ENCODE measurements around the gene LENG8.

Gene LENG8

DNA sequence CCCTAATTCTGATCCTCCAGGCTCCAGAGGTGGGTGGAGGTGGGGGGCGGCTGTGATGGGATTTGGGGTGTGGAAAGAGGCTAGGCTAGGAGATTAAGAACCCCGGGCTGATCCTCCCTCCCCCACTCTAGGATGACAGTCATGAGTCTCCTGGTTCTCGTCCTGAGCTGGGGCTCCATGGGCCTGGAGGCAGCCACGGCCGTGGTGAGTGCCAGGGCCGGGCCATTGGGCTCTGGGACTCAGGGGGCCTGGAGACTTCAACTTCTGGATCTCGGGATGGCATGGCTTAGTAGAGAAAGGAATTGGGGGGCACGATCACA is 19.9 kb upstream of the LENG8 start:
- no peaks in the 10 kb centered on the region for H3K9me3 Mint-ChIP-seq
- H3K27ac Mint-ChIP-seq: no peak overlapping the region
- H3K4me1 Mint-ChIP-seq (ENCODE audit: low read depth): peaks cover 2% of the 10 kb centered on the region
- H3K27me3 Mint-ChIP-seq (ENCODE audit: low read depth): peaks cover 6% of the 10 kb centered on the region
- H3K4me3 Mint-ChIP-seq: no peak overlapping the region
- no peaks in the 10 kb centered on the region for H3K36me3 Mint-ChIP-seq (ENCODE audit: low read depth)

DNA sequence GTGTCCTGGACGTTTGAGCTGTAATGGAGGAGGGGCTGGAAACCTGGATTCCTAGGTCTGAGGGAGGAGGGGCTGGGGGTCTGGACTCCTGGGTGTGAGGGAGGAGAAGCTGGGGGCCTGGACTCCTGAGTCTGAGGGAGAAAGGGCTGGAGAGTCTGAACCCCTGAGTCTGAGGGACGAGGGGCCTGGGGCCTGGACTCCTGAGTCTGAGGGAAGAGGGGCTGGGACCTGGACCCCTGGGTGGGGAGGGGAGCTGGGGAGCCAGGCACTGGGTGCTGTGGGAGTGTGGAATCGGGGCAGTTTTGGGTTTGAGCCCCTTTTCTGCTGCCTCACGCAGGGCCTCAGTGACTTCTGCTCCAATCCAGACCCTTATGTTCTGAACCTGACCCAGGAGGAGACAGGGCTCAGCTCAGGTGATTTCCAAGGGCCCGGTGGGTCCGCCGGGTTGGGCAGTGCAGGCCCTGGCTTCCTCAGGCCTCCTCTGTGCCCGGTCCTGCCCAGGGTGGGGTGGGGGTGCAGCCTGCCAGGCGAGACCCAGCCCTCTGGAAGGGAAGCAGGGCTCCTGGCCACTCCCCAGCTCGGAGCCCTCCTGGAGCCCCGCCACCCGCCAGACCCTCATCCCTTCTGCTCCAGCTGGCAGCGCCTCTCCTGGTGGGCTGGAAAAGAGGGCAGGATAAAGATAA is 19.3 kb upstream of the LENG8 start:
- Mint-ChIP-seq H3K27me3 (ENCODE audit: low read depth) (peaks cover 6% of the 10 kb centered on the region), H3K4me1 (ENCODE audit: low read depth) (peaks cover 4% of the 10 kb centered on the region), H3K4me3 (no peak overlapping the region), H3K27ac (no peak overlapping the region), H3K9me3 (no peaks in the 10 kb centered on the region), H3K36me3 (ENCODE audit: low read depth) (no peaks in the 10 kb centered on the region)

DNA sequence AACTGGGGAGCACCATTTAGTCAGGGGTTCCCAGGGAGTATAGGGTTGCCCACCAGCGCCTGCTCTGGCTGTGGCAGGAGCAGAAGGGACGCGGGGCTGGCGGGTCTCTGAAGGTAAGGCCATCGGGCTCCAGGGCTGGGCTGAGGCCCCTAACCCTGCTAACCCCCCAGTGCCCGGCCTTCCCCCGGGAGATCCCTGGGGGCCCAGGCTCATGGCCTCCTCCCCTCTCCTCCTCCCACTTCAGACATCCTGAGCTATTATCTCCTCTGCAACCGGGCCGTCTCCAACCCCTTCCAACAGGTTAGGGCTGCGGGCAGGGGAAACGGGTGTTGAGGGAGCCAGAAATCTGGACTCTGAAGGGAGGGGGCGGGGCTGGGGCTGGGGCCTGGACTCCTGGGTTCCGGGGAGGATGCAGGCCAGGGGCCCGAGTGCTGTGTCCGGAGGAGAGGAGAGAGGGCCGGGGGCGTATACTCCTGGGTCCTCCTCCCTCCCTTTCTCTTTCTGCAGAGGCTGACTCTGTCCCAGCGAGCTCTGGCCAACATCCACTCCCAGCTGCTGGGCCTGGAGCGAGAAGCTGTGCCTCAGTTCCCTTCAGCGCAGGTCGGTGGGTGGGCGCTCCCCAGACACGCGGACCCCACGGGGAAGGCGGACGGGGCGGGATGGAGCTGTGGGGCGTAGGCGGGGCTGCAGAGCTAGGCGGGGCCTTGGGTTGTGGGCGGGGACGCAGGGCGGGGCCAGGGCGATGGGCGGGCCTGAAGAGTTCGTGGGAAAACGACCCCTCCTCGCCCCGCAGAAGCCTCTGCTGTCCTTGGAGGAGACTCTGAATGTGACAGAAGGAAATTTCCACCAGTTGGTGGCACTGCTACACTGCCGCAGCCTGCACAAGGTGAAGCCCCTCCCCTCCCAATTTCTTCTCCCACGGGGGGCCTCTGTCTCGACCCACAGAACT is 18.4 kb upstream of the LENG8 start:
- Mint-ChIP-seq H3K27ac (no peak overlapping the region), H3K9me3 (no peaks in the 10 kb centered on the region), H3K36me3 (ENCODE audit: low read depth) (no peaks in the 10 kb centered on the region), H3K4me3 (peak overlapping the region; percentile 42), H3K27me3 (ENCODE audit: low read depth) (peaks cover 6% of the 10 kb centered on the region), H3K4me1 (ENCODE audit: low read depth) (peaks cover 8% of the 10 kb centered on the region)

DNA sequence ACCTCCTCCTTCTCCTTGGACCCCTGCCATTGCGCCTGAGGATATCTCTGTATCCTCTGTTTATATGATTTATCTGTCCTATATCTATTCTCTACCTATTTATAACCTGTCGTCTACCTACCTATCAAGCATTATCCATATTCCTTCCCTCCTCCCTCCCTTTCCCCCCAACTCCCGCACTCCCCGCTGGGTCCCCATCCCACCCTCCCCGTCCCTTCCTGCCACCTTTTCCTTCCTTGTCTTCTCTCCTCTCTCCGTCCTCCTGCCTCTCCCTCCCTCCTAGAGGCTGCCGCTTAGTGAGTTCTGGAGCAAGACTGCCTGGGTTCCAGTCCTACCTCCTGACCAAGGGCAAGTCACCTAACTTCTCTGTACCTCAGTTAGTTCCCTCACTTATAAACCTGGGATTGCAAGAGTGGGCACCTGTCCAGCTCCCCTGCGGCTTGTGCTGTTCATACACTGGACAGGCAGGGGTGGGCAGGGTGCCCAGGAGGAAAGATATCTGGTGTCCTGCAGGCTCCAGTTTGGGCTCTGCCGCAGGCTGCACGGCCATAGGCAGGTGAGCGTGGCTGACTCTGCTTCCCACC is 17.7 kb upstream of the LENG8 start:
- H3K4me1 Mint-ChIP-seq (ENCODE audit: low read depth): peaks cover 8% of the 10 kb centered on the region
- peak overlapping the region; percentile 42 for H3K4me3 Mint-ChIP-seq
- no peaks in the 10 kb centered on the region for H3K36me3 Mint-ChIP-seq (ENCODE audit: low read depth)
- H3K27ac Mint-ChIP-seq: no peak overlapping the region
- H3K9me3 Mint-ChIP-seq: no peaks in the 10 kb centered on the region
- H3K27me3 Mint-ChIP-seq (ENCODE audit: low read depth): peaks cover 6% of the 10 kb centered on the region

DNA sequence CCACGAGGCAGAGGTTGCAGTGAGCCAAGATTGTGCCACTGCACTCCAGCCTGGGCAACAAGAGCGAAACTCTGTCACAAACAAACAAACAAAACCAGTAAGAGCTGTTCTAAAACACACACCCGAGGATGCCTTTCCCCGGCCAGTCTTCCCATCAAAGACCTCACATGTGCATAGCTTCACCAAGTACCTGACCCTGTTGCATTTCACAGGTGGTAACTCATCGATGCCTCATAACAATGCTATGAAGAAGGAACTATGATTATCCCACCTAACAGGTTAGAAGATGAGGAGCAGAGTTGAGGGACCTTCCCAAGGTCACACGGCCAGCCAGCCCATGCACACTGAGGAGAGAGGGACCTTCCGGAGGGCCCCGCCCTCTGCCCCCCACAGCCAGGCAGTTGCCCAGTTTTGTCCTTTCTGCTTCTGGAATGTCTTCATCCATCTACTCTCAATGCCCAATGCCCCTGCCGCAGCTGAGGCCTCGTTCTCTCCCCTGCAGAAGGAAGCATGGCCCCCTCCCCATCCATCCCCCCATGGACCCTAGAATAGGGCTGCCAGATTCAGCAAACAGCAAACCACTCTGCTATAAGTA is 16.8 kb upstream of the LENG8 start:
- H3K27ac Mint-ChIP-seq: no peak overlapping the region
- H3K9me3 Mint-ChIP-seq: no peaks in the 10 kb centered on the region
- no peaks in the 10 kb centered on the region for H3K36me3 Mint-ChIP-seq (ENCODE audit: low read depth)
- H3K4me3 Mint-ChIP-seq: no peak overlapping the region
- peaks cover 6% of the 10 kb centered on the region for H3K27me3 Mint-ChIP-seq (ENCODE audit: low read depth)
- H3K4me1 Mint-ChIP-seq (ENCODE audit: low read depth): peaks cover 8% of the 10 kb centered on the region

DNA sequence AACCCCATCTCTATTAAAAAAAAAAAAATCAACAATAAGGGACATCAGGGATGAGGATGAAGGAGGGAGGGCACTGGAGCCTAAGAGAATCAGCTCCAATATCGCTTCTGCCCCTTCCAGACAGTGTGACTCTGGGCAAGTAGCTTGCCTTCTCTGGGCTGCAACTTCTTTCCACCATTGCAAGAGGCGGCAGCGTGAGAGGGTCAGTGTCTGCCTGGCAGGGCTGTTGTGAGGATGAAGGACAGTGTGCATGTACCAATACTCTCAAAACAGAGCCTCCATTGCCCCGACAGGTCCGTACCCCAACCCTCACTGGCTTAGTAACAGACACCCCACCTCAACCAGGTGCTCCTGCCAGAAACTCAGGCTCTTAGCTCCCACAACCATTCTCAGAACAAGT is 15.3 kb upstream of the LENG8 start:
- Mint-ChIP-seq H3K27ac (no peak overlapping the region), H3K9me3 (no peaks in the 10 kb centered on the region), H3K27me3 (ENCODE audit: low read depth) (peaks cover 6% of the 10 kb centered on the region), H3K4me1 (ENCODE audit: low read depth) (peaks cover 8% of the 10 kb centered on the region), H3K4me3 (no peak overlapping the region), H3K36me3 (ENCODE audit: low read depth) (no peaks in the 10 kb centered on the region)

DNA sequence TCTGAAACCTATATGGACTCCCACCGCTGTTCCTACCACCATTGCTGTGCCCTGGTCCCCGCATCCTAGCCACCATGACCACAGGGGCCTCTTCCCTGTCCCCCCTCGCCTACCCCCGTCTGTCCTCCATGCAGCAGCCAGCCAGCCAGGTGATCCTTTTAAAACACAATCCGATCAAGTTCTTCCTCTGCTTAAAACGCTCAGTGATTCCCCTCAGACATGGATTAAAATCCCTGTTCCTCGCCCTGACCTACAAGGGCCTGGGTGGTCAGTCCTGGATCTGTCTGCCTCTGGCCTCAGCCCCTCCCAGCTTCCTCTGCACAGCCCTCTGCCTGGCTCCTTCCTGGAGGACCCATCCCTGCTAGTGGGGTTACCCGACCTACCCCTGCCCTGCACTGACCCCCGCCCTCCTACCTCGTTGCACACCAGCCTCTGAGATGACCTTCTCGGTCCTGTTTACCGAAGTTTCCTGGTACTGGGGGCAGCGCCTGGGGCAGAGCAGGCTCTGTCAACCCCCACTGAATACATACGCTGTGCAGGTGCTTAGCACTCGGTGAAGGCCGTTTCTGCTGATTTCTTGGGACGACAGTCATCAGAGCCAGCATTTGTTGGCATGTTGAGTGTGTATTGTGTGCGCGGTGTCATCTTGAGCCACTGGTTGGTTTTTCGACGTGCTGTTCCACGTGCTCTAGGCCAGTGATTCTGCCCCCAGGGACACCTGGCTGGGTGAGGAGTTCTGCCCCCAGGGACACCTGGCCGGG is 14.7 kb upstream of the LENG8 start:
- no peak overlapping the region for H3K27ac Mint-ChIP-seq
- peaks cover 8% of the 10 kb centered on the region for H3K4me1 Mint-ChIP-seq (ENCODE audit: low read depth)
- peaks cover 6% of the 10 kb centered on the region for H3K27me3 Mint-ChIP-seq (ENCODE audit: low read depth)

DNA sequence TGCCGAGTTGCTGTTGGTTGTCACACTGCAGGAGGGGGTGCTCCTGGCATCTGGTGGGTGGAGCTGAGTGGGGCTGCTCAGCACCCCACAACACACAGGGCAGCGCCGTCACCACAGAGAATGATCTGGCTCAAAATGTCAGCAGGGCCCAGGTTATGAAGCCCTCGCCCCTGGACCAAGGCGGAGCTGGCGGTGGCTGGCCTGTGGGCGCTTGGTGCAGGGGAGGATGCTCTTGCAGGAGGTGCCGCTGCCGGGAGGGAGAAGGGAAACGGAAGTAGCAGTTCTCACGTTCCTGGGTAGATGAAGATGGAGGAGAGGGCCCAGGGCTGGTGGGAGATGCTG is 14.2 kb upstream of the LENG8 start:
- H3K4me1 Mint-ChIP-seq (ENCODE audit: low read depth): peaks cover 8% of the 10 kb centered on the region
- no peaks in the 10 kb centered on the region for H3K9me3 Mint-ChIP-seq
- peak overlapping the region; percentile 40 for H3K4me3 Mint-ChIP-seq
- peak overlapping the region; percentile 57 for H3K27ac Mint-ChIP-seq
- peaks cover 6% of the 10 kb centered on the region for H3K27me3 Mint-ChIP-seq (ENCODE audit: low read depth)
- peaks cover 3% of the 10 kb centered on the region for H3K36me3 Mint-ChIP-seq (ENCODE audit: low read depth)

More for the DNA sequence above, 14.7 kb upstream of the LENG8 start:
- peaks cover 1% of the 10 kb centered on the region for H3K36me3 Mint-ChIP-seq (ENCODE audit: low read depth)
- no peak overlapping the region for H3K4me3 Mint-ChIP-seq
- no peaks in the 10 kb centered on the region for H3K9me3 Mint-ChIP-seq

DNA sequence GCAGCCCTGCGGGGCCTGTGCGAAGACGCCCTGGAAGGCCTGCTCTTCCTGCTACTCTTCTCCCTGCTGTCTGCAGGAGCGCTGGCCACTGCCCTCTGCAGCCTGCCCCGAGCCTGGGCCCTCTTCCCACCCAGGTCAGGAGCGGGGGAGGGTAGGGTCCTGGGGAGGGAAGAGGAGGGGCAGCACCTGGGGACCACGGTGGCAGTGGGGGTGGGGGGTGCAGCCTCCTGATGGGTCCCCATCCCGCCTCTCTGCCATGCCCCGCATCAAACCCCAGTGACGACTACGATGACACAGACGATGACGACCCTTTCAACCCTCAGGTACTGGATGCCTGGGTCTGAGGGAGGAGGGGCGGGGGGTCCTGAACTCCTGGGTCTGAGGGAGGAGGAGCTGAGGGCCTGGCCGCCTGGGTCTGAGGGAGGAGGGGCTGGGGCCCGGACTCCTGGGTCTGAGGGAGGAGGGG is 13.4 kb upstream of the LENG8 start:
- Mint-ChIP-seq H3K4me3 (no peak overlapping the region), H3K36me3 (ENCODE audit: low read depth) (peaks cover 3% of the 10 kb centered on the region), H3K4me1 (ENCODE audit: low read depth) (peaks cover 8% of the 10 kb centered on the region), H3K27ac (no peak overlapping the region), H3K27me3 (ENCODE audit: low read depth) (peaks cover 6% of the 10 kb centered on the region), H3K9me3 (no peaks in the 10 kb centered on the region)

DNA sequence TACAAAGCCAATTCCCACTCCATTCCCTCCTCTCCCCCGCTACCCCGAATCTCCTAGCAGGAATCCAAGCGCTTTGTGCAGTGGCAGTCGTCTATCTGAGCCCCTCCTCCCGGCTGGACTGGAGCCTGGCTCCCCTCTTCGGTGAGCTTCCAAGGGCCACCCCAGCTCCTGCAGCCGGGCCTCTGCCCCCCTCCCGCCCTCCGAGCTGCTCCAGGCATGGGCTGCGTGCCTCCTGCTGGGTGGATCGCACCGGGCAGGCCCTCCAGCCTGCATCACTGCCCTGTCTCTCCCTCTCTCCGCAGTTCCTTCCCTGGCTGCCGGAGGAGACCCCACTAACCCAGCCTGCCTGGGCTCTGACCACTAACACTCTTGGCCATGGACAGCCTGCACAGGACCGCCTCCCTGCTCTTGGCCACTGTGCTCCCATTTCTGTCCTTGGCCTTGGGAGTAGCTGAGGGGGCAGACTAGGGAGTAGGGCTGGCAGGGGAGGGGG is 12.9 kb upstream of the LENG8 start:
- no peak overlapping the region for H3K27ac Mint-ChIP-seq
- peaks cover 7% of the 10 kb centered on the region for H3K4me1 Mint-ChIP-seq (ENCODE audit: low read depth)
- no peak overlapping the region for H3K4me3 Mint-ChIP-seq
- no peaks in the 10 kb centered on the region for H3K9me3 Mint-ChIP-seq
- peaks cover 5% of the 10 kb centered on the region for H3K27me3 Mint-ChIP-seq (ENCODE audit: low read depth)
- H3K36me3 Mint-ChIP-seq (ENCODE audit: low read depth): peaks cover 5% of the 10 kb centered on the region

DNA sequence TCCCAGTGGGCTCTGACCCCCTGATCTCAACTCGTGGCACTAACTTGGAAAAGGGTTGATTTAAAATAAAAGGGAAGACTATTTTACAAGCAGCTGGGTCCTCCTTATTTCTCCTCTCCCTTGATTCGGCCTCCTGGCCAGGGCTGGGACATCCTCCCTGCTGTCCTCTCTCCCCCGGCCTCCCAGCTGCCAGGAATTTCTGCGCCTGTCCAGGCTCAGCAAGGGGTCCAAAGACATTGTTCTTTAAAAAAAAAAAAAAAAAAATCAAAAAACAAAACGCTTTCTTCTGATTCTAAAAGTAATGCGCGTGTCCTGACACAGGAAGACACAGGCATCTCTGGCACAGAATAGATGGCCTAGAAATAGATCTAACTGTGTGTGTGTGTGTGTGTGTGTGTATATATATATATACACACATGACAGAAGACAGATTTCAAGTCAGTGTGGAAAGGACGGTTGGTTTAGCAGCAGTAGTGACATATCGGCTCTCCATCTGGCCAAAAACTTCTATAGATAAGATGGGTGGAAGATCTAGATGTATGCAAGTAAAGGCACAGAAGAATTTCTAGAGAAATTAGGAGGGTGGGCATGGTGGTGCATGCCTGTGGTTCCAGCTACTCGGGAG is 12.3 kb upstream of the LENG8 start:
- Mint-ChIP-seq H3K27ac (no peak overlapping the region), H3K4me1 (ENCODE audit: low read depth) (peaks cover 6% of the 10 kb centered on the region), H3K4me3 (no peak overlapping the region), H3K27me3 (ENCODE audit: low read depth) (no peaks in the 10 kb centered on the region), H3K9me3 (no peaks in the 10 kb centered on the region), H3K36me3 (ENCODE audit: low read depth) (peaks cover 6% of the 10 kb centered on the region)

DNA sequence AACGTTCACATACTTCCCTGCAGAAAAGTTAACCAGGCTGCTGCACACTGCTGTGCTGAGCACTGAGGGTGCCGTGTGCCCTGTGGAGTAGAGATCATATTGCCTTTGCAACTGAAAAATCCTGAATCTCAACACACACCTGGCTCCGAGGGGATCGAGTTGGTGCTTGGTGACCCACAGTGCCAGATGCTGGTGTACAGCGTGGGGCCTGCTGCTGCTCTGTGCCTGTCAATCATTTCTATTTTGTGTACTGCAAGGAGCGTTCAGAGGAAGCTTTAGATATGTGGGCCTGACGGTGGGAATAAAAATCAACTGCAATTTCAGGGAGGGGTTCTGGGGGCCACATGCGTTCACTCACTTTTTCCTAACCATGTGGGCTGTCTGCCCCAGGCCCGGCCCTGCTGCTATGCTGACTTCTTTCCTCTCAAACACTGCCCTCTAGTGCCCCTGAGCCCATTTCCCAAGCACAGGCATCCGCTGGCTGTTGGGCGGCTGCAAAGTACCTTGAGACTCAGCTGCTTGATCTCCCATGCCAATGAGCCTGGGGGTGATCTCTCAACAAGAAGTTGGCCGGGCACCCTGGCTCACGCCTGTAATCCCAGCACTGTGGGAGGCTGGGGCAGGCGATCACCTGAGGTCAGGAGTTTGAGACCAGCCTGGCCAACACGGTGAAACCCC is 9.7 kb upstream of the LENG8 start:
- H3K36me3 Mint-ChIP-seq (ENCODE audit: low read depth): peaks cover 18% of the 10 kb centered on the region
- no peaks in the 10 kb centered on the region for H3K9me3 Mint-ChIP-seq
- H3K4me1 Mint-ChIP-seq (ENCODE audit: low read depth): peaks cover 6% of the 10 kb centered on the region
- H3K27ac Mint-ChIP-seq: no peak overlapping the region
- no peaks in the 10 kb centered on the region for H3K27me3 Mint-ChIP-seq (ENCODE audit: low read depth)
- no peak overlapping the region for H3K4me3 Mint-ChIP-seq

DNA sequence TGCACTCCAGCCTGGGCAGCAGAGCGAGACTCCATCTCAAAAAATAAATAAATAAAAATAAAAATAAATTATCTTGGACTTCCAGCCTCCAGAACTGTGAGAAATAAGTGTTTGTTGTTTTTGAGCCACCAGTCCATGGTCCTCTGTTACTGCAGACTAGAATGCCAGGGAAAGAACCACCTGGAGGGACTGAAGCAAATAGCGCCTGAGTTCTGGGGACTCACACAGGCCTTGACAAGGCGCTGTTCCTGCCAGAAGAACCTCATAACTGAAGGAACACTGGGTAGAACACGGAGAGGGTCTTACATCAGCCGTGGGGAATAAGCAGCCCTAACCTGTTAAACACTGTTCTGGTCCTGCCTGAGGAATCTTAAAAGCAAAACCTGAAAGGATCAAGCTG is 8.4 kb upstream of the LENG8 start:
- no peak overlapping the region for H3K4me3 Mint-ChIP-seq
- no peaks in the 10 kb centered on the region for H3K9me3 Mint-ChIP-seq
- no peaks in the 10 kb centered on the region for H3K4me1 Mint-ChIP-seq (ENCODE audit: low read depth)
- peaks cover 20% of the 10 kb centered on the region for H3K36me3 Mint-ChIP-seq (ENCODE audit: low read depth)
- H3K27me3 Mint-ChIP-seq (ENCODE audit: low read depth): no peaks in the 10 kb centered on the region
- no peak overlapping the region for H3K27ac Mint-ChIP-seq
